ENCODE measurements around the gene RASGEF1B.

DNA sequence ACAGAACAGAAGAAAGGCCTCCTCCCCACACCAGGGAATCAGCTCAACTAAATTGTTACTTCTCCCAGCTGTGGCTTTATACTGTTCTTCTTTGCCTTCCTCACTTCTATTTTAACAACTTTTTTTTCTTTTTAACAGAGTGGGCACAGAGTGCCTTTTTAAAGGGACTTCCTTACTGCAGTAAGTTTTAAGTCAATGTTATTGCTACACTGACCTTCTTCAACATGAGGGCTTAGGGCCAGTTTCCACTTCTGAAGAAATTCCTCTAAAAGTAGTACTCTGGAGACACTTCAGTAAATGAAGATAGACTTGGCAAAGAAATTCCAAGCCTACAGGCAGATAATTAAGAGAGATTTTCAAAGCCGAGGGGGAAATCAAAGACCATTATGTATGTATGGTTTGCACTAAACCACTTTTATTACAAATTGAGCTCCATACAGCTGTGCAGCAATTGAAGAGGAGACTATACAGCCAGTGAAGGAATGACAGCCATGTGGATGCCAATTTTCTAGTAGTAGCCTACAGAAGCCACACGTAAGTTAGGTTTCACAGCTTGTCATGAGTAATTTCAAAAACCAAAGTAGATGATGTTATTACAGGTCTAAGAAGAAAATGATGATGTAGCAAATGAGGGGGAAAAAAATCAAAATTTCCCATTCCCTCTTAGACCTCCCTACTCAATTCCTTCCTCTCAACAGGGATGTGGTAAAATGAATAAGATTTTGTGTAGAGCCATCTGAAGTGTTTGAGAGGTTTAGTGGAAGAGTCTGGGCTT is 36.9 kb upstream of the RASGEF1B start:
- TF ChIP-seq POLR2AphosphoS5 (IDR thresholded peaks at IDR 0.05; ENCODE audit: low read depth, low read length) = no peak
- TF ChIP-seq SIN3A (IDR thresholded peaks at IDR 0.05; ENCODE audit: borderline replicate concordance, insufficient read depth, low read length) = no peak
- TF ChIP-seq TAF1 (IDR thresholded peaks at IDR 0.05; ENCODE audit: borderline replicate concordance, insufficient read depth, low read length) = no peak
- TF ChIP-seq, protein P1, sequence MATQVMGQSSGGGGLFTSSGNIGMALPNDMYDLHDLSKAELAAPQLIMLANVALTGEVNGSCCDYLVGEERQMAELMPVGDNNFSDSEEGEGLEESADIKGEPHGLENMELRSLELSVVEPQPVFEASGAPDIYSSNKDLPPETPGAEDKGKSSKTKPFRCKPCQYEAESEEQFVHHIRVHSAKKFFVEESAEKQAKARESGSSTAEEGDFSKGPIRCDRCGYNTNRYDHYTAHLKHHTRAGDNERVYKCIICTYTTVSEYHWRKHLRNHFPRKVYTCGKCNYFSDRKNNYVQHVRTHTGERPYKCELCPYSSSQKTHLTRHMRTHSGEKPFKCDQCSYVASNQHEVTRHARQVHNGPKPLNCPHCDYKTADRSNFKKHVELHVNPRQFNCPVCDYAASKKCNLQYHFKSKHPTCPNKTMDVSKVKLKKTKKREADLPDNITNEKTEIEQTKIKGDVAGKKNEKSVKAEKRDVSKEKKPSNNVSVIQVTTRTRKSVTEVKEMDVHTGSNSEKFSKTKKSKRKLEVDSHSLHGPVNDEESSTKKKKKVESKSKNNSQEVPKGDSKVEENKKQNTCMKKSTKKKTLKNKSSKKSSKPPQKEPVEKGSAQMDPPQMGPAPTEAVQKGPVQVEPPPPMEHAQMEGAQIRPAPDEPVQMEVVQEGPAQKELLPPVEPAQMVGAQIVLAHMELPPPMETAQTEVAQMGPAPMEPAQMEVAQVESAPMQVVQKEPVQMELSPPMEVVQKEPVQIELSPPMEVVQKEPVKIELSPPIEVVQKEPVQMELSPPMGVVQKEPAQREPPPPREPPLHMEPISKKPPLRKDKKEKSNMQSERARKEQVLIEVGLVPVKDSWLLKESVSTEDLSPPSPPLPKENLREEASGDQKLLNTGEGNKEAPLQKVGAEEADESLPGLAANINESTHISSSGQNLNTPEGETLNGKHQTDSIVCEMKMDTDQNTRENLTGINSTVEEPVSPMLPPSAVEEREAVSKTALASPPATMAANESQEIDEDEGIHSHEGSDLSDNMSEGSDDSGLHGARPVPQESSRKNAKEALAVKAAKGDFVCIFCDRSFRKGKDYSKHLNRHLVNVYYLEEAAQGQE (IDR thresholded peaks at IDR 0.05; ENCODE audit: insufficient read depth in 1 of 2, low read depth in 2 of 2, low read length in 2 of 2) = no peak
- TF ChIP-seq FOXP2 (optimal IDR thresholded peaks at IDR 0.05; ENCODE audit: borderline replicate concordance, extremely low read depth, extremely low read length, insufficient read depth) = no peak

All from PFSK-1 (cell line).